Osteoblast (primary cell): ENCODE measurements around the gene RBM19. TPM values are rescaled to one million over a fixed set of nuclear protein-coding genes. Genes with fewer than 3 reads are reported as not detected.

Experiments used
- DNase-seq: peaks from one replicate; pipeline ENCODE4 v3.0.0; 2011; ENCODE audit warnings: low spot score, mixed read lengths; ENCODE audit not compliant: insufficient read length; ENCODE audit errors: missing footprints
- H2AFZ ChIP-seq: 2 replicates; pipeline ENCODE4 v1.6.0; 2011; ENCODE audit warnings: mild to moderate bottlenecking, low read length
- H3K27ac ChIP-seq: 2 replicates; pipeline ENCODE4 v1.5.1; 2011; ENCODE audit warnings: mild to moderate bottlenecking, low read depth, low read length, moderate library complexity
- H3K27me3 ChIP-seq: 2 replicates; pipeline ENCODE4 v1.6.0; 2012; ENCODE audit warnings: mild to moderate bottlenecking, control low read depth, inconsistent platforms, low read length, moderate library complexity; ENCODE audit not compliant: insufficient read depth
- H3K36me3 ChIP-seq: 2 replicates; pipeline ENCODE4 v1.5.1; 2011; ENCODE audit warnings: mild to moderate bottlenecking, low read length, control low read depth, moderate library complexity; ENCODE audit not compliant: insufficient read depth
- H3K4me1 ChIP-seq: 2 replicates; pipeline ENCODE4 v1.5.1; 2011; ENCODE audit warnings: mild to moderate bottlenecking, low read length, control low read depth, moderate library complexity; ENCODE audit not compliant: insufficient read depth
- H3K4me2 ChIP-seq: 2 replicates; pipeline ENCODE4 v1.6.0; 2011; ENCODE audit warnings: mild to moderate bottlenecking, low read length; ENCODE audit not compliant: insufficient read depth
- H3K4me3 ChIP-seq: fragments of 200-600 bp; sonication (generic); 3 replicates; pipeline ENCODE4 v1.5.1; 2012; ENCODE audit warnings: mild to moderate bottlenecking, low read length, inconsistent platforms; ENCODE audit not compliant: insufficient read depth
- H3K79me2 ChIP-seq: 2 replicates; pipeline ENCODE4 v1.6.0; 2012; ENCODE audit warnings: mild to moderate bottlenecking, low read length, control low read depth, inconsistent platforms; ENCODE audit not compliant: insufficient read depth
- H3K9me3 ChIP-seq: 2 replicates; pipeline ENCODE4 v1.5.1; 2011; ENCODE audit warnings: low read depth, low read length, control low read depth
- H4K20me1 ChIP-seq: 2 replicates; pipeline ENCODE4 v1.6.0; 2012; ENCODE audit warnings: mild to moderate bottlenecking, low read length, control low read depth; ENCODE audit not compliant: insufficient read depth
- CTCF ChIP-seq: IDR thresholded peaks from 2 replicates; pipeline ENCODE4 v1.5.1; 2011; ENCODE audit warnings: mild to moderate bottlenecking, low read depth, low read length, moderate library complexity; ENCODE audit errors: extremely low read depth
- total RNA-seq: library from RNA; depleted of rRNA; stranded (reverse); fragments of >200 nt; gene quantifications from 2 replicates; pipeline ENCODE4 v1.2.3, GENCODE V29; 2012

RBM19 gene
- total RNA-seq, 1 donor = 27.5 TPM

GRCh38 chr12:113959096-113959495 lies 7.0 kb downstream of the RBM19 start:
- TF ChIP-seq CTCF = no peak
- no peak overlapping the region for H3K4me3 ChIP-seq
- H2AFZ ChIP-seq = no peak overlapping the region
- no peaks in the 10 kb centered on the region for H4K20me1 ChIP-seq
- H3K9me3 ChIP-seq = no peaks in the 10 kb centered on the region
- no peak overlapping the region for H3K27ac ChIP-seq
- peaks cover 14% of the 10 kb centered on the region for H3K79me2 ChIP-seq
- H3K4me1 ChIP-seq = no peaks in the 10 kb centered on the region
- H3K4me2 ChIP-seq = no peak overlapping the region
- peaks cover 54% of the 10 kb centered on the region for H3K36me3 ChIP-seq
- DNase-seq = peak; percentile 37
- H3K27me3 ChIP-seq = no peaks in the 10 kb centered on the region

- DNase-seq = no peak
- Histone ChIP-seq H3K4me1 (no peaks in the 10 kb centered on the region), H4K20me1 (no peaks in the 10 kb centered on the region), H3K27ac (no peak overlapping the region), H3K27me3 (no peaks in the 10 kb centered on the region), H3K4me3 (no peak overlapping the region), H3K79me2 (peaks cover 4% of the 10 kb centered on the region), H3K9me3 (no peaks in the 10 kb centered on the region), H3K4me2 (no peak overlapping the region), H2AFZ (no peak overlapping the region), H3K36me3 (peaks cover 57% of the 10 kb centered on the region)
- TF ChIP-seq CTCF = no peak
Observed at GRCh38 chr12:113958108-113958507, 8.0 kb downstream of the RBM19 start.

- Histone ChIP-seq H2AFZ (no peak overlapping the region), H3K36me3 (peaks cover 59% of the 10 kb centered on the region), H3K4me3 (no peak overlapping the region), H3K9me3 (no peaks in the 10 kb centered on the region), H3K4me1 (no peaks in the 10 kb centered on the region), H3K27ac (no peak overlapping the region), H4K20me1 (no peaks in the 10 kb centered on the region), H3K4me2 (no peak overlapping the region), H3K27me3 (no peaks in the 10 kb centered on the region), H3K79me2 (no peaks in the 10 kb centered on the region)
- DNase-seq = no peak
- TF ChIP-seq CTCF = no peak
Observed at GRCh38 chr12:113957627-113958026, 8.5 kb downstream of the RBM19 start.

GRCh38 chr12:113955109-113955970 lies 10.8 kb downstream of the RBM19 start:
- peak; percentile 54 for TF ChIP-seq CTCF
- Histone ChIP-seq H3K27ac (no peak overlapping the region), H3K4me3 (no peak overlapping the region), H3K4me1 (no peaks in the 10 kb centered on the region), H4K20me1 (no peaks in the 10 kb centered on the region), H3K4me2 (no peak overlapping the region), H3K9me3 (no peaks in the 10 kb centered on the region), H3K36me3 (peaks cover 44% of the 10 kb centered on the region), H2AFZ (no peak overlapping the region), H3K79me2 (no peaks in the 10 kb centered on the region), H3K27me3 (no peaks in the 10 kb centered on the region)
- peak; percentile 32 for DNase-seq
